ENCODE results near the gene SLC6A15.

DNA sequence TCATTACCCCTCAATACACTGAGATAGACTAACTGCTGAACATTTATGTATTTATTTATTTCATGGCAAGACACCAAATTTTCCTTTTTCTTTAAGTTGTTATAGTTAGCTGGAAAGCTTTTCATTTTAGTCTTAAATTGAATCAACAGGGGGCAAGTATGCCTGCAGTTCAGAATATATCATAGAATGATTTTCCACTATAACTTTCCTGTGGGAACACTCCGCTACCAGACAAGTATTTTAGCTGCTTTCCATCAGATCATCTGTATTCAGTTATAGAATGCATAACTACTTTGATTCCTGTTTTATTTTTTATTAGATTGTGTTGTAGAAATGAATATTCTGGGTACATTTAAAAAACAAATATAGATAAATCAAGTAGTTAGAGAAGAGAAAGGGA is 102.0 kb downstream of the SLC6A15 start:
- TF ChIP-seq POLR2A (IDR thresholded peaks at IDR 0.05; ENCODE audit: borderline replicate concordance, extremely low read depth, insufficient read depth, insufficient read length) = no peak
- TF ChIP-seq SIN3A (IDR thresholded peaks at IDR 0.05; ENCODE audit: low read depth) = no peak
- no peak for TF ChIP-seq SP1 (IDR thresholded peaks at IDR 0.05; ENCODE audit: low read depth)
- TF ChIP-seq, protein P1, sequence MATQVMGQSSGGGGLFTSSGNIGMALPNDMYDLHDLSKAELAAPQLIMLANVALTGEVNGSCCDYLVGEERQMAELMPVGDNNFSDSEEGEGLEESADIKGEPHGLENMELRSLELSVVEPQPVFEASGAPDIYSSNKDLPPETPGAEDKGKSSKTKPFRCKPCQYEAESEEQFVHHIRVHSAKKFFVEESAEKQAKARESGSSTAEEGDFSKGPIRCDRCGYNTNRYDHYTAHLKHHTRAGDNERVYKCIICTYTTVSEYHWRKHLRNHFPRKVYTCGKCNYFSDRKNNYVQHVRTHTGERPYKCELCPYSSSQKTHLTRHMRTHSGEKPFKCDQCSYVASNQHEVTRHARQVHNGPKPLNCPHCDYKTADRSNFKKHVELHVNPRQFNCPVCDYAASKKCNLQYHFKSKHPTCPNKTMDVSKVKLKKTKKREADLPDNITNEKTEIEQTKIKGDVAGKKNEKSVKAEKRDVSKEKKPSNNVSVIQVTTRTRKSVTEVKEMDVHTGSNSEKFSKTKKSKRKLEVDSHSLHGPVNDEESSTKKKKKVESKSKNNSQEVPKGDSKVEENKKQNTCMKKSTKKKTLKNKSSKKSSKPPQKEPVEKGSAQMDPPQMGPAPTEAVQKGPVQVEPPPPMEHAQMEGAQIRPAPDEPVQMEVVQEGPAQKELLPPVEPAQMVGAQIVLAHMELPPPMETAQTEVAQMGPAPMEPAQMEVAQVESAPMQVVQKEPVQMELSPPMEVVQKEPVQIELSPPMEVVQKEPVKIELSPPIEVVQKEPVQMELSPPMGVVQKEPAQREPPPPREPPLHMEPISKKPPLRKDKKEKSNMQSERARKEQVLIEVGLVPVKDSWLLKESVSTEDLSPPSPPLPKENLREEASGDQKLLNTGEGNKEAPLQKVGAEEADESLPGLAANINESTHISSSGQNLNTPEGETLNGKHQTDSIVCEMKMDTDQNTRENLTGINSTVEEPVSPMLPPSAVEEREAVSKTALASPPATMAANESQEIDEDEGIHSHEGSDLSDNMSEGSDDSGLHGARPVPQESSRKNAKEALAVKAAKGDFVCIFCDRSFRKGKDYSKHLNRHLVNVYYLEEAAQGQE (IDR thresholded peaks at IDR 0.05; ENCODE audit: low read depth) = no peak
- no peak for TF ChIP-seq CEBPB (IDR thresholded peaks at IDR 0.05; ENCODE audit: low read depth)
- TF ChIP-seq EZH2 (IDR thresholded peaks at IDR 0.05) = no peak
- TF ChIP-seq, protein P2, sequence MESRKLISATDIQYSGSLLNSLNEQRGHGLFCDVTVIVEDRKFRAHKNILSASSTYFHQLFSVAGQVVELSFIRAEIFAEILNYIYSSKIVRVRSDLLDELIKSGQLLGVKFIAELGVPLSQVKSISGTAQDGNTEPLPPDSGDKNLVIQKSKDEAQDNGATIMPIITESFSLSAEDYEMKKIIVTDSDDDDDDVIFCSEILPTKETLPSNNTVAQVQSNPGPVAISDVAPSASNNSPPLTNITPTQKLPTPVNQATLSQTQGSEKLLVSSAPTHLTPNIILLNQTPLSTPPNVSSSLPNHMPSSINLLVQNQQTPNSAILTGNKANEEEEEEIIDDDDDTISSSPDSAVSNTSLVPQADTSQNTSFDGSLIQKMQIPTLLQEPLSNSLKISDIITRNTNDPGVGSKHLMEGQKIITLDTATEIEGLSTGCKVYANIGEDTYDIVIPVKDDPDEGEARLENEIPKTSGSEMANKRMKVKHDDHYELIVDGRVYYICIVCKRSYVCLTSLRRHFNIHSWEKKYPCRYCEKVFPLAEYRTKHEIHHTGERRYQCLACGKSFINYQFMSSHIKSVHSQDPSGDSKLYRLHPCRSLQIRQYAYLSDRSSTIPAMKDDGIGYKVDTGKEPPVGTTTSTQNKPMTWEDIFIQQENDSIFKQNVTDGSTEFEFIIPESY (IDR thresholded peaks at IDR 0.05; ENCODE audit: extremely low read depth, insufficient replicate concordance, low read length) = no peak
- no peak for TF ChIP-seq ELF1 (IDR thresholded peaks at IDR 0.05; ENCODE audit: borderline replicate concordance, low read depth)
- TF ChIP-seq, protein P3, sequence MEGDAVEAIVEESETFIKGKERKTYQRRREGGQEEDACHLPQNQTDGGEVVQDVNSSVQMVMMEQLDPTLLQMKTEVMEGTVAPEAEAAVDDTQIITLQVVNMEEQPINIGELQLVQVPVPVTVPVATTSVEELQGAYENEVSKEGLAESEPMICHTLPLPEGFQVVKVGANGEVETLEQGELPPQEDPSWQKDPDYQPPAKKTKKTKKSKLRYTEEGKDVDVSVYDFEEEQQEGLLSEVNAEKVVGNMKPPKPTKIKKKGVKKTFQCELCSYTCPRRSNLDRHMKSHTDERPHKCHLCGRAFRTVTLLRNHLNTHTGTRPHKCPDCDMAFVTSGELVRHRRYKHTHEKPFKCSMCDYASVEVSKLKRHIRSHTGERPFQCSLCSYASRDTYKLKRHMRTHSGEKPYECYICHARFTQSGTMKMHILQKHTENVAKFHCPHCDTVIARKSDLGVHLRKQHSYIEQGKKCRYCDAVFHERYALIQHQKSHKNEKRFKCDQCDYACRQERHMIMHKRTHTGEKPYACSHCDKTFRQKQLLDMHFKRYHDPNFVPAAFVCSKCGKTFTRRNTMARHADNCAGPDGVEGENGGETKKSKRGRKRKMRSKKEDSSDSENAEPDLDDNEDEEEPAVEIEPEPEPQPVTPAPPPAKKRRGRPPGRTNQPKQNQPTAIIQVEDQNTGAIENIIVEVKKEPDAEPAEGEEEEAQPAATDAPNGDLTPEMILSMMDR (IDR thresholded peaks at IDR 0.05 in 2 of 3, conservative IDR thresholded peaks at IDR 0.05 in 1 of 3; ENCODE audit: borderline replicate concordance in 1 of 3, insufficient read depth in 1 of 3, low read depth in 2 of 3, low read length in 2 of 3) = no peak
- TF ChIP-seq, protein P4, sequence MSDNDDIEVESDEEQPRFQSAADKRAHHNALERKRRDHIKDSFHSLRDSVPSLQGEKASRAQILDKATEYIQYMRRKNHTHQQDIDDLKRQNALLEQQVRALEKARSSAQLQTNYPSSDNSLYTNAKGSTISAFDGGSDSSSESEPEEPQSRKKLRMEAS (IDR thresholded peaks at IDR 0.05) = no peak

All from HCT116 (cell line).